Colon (tissue), 2 donors: ENCODE data around the gene RALGAPA1.
"Not testable (repeated sequence)": the region's sequence is repeated elsewhere in the genome, so short reads cannot be mapped to it uniquely, and the experiment has no call there.

Source experiments
- FAIRE-seq: peaks from 2 replicates; lab custom pipeline; 2012; peaks lifted over from hg19 to GRCh38; lab: Jason Lieb, UNC
- donor health status: control.
- donor health status: control.

Gene RALGAPA1

GRCh38 chr14:35808638-35809563 lies at the start of gene RALGAPA1:
RALGAPA1 (minus strand) TSS chr14:35809295; CDS start chr14:35808835, 460 bp downstream.
- not testable (repeated sequence) for FAIRE-seq

- no peak for FAIRE-seq
These were observed 49.6 kb upstream of the RALGAPA1 start for GRCh38 chr14:35858521-35859209.

- no peak for FAIRE-seq
These were observed 46.9 kb upstream of the RALGAPA1 start for GRCh38 chr14:35855876-35856481.

- FAIRE-seq = no peak
These were observed 45.7 kb upstream of the RALGAPA1 start for GRCh38 chr14:35854696-35855270.

GRCh38 chr14:35853225-35853624 lies 44.1 kb upstream of the RALGAPA1 start:
- peak; percentile 64 for FAIRE-seq

- no peak for FAIRE-seq
These were observed 42.7 kb upstream of the RALGAPA1 start for GRCh38 chr14:35851823-35852222.

GRCh38 chr14:35849122-35849521 lies 40.0 kb upstream of the RALGAPA1 start:
- no peak for FAIRE-seq

GRCh38 chr14:35847636-35848035 lies 38.5 kb upstream of the RALGAPA1 start:
- no peak for FAIRE-seq

GRCh38 chr14:35844494-35844893 lies 35.4 kb upstream of the RALGAPA1 start:
- FAIRE-seq = no peak

- FAIRE-seq = not testable (repeated sequence)
These were observed 33.1 kb upstream of the RALGAPA1 start for GRCh38 chr14:35842245-35842644.

- FAIRE-seq = not testable (repeated sequence)
These were observed 32.6 kb upstream of the RALGAPA1 start for GRCh38 chr14:35841704-35842103.

GRCh38 chr14:35835208-35835982 lies 26.3 kb upstream of the RALGAPA1 start:
- FAIRE-seq = no peak

- FAIRE-seq = no peak
These were observed 20.4 kb upstream of the RALGAPA1 start for GRCh38 chr14:35829449-35829848.

GRCh38 chr14:35827678-35828472 lies 18.8 kb upstream of the RALGAPA1 start:
- FAIRE-seq = no peak

- FAIRE-seq = no peak
These were observed 17.9 kb upstream of the RALGAPA1 start for GRCh38 chr14:35826952-35827416.

GRCh38 chr14:35826218-35826951 lies 17.3 kb upstream of the RALGAPA1 start, which contains the start of gene BRMS1L:
BRMS1L (plus strand) TSS chr14:35826338; CDS start chr14:35826517, 179 bp downstream.
- FAIRE-seq = peak; percentile 18

GRCh38 chr14:35825968-35826217 lies 16.8 kb upstream of the RALGAPA1 start:
- FAIRE-seq = no peak

GRCh38 chr14:35824446-35825165 lies 15.5 kb upstream of the RALGAPA1 start:
- FAIRE-seq = not testable (repeated sequence)

GRCh38 chr14:35822501-35822900 lies 13.4 kb upstream of the RALGAPA1 start:
- FAIRE-seq = no peak
